Endothelial cell of umbilical vein (primary cell): ENCODE measurements around the gene EPB41L3. TPM values are rescaled to one million over a fixed set of nuclear protein-coding genes. Genes with fewer than 3 reads are reported as not detected.

Source experiments
- BruUV-seq: library from RNA; stranded (reverse); fragments of 400-500 nt; replicated peaks from 2 replicates; lab custom pipeline; 2021; lab: Mats Ljungman, UMichigan
- CTCF ChIA-PET: fragments of 300-600, 350-600 bp; sonication (Branson Sonifier 250); formaldehyde crosslinking; loops from one replicate; lab custom pipeline; 2021; ENCODE audit warnings: antibody characterized with exemption, inconsistent platforms; lab: Charles Lee
- POLR2A ChIA-PET: fragments of 300-600, 350-600 bp; sonication (Branson Sonifier 250); formaldehyde crosslinking; loops from one replicate; lab custom pipeline; 2021; ENCODE audit warnings: antibody characterized with exemption, inconsistent platforms; lab: Charles Lee
- DNase-seq: peaks from one replicate; pipeline ENCODE4 v3.0.0-alpha.2; 2011; ENCODE audit warnings: low read depth, low spot score
- FAIRE-seq: peaks from 2 replicates; lab custom pipeline; 2011; peaks lifted over from hg19 to GRCh38; lab: Jason Lieb, UNC
- H2AFZ ChIP-seq: 2 replicates; pipeline ENCODE4 v1.6.0; 2012; ENCODE audit warnings: low read depth, low read length, control low read depth, inconsistent platforms
- H3K27ac ChIP-seq: 2 replicates; pipeline ENCODE4 v1.5.1; 2011; ENCODE audit warnings: low read depth, mild to moderate bottlenecking, control low read depth, low read length, moderate library complexity; ENCODE audit not compliant: insufficient read depth
- H3K27me3 ChIP-seq, 2 experiments: 2 replicates each; pipeline versions ENCODE4 v1.6.0 to v1.6.1; 2011; ENCODE audit warnings: low read length in 2 of 2, mixed read lengths in 1 of 2; ENCODE audit not compliant: control insufficient read depth in 2 of 2, insufficient read depth in 2 of 2
- H3K36me3 ChIP-seq, 2 experiments: 2 replicates in 1 of 2; 3 replicates in 1 of 2; pipeline ENCODE4 v1.5.1; 2011; ENCODE audit warnings: low read length in 2 of 2, mild to moderate bottlenecking in 1 of 2, moderate library complexity in 1 of 2; ENCODE audit not compliant: control insufficient read depth in 2 of 2, insufficient read depth in 2 of 2; ENCODE audit errors: extremely low read depth in 1 of 2
- H3K4me1 ChIP-seq: 3 replicates; pipeline ENCODE4 v1.5.1; 2011; ENCODE audit warnings: mild to moderate bottlenecking, low read length; ENCODE audit not compliant: control insufficient read depth, insufficient read depth; ENCODE audit errors: extremely low read depth
- H3K4me2 ChIP-seq: 2 replicates; pipeline ENCODE4 v1.6.1; 2011; ENCODE audit warnings: low read length, control low read depth, mixed read lengths; ENCODE audit not compliant: insufficient read depth
- H3K4me3 ChIP-seq, 3 experiments: fragments of 200-600 bp in 1 of 3; sonication (generic), shearing (Covaris generic) in 1 of 3; replicated peaks in 1 of 3; 2 replicates each; pipeline ENCODE4 v1.5.1; 2011 to 2016; ENCODE audit warnings: control low read depth in 3 of 3, low read length in 3 of 3, mild to moderate bottlenecking in 2 of 3, inconsistent platforms in 1 of 3, low read depth in 1 of 3, moderate library complexity in 1 of 3; ENCODE audit not compliant: insufficient read depth in 1 of 3
- H3K79me2 ChIP-seq: 2 replicates; pipeline ENCODE4 v1.6.0; 2012; ENCODE audit warnings: low read length, inconsistent platforms; ENCODE audit not compliant: control insufficient read depth, insufficient read depth
- H3K9ac ChIP-seq: replicated peaks from 2 replicates; pipeline ENCODE3; 2011; ENCODE audit warnings: low read length, control low read depth; ENCODE audit not compliant: insufficient read depth; ENCODE audit errors: extremely low read depth
- H3K9me1 ChIP-seq: replicated peaks from 3 replicates; pipeline ENCODE4 v1.6.0; 2011; ENCODE audit warnings: mild to moderate bottlenecking, low read length; ENCODE audit not compliant: control insufficient read depth, insufficient read depth; ENCODE audit errors: extremely low read depth
- H3K9me3 ChIP-seq: replicated peaks from 2 replicates; pipeline ENCODE4 v1.5.1; 2012; ENCODE audit warnings: low read length, inconsistent platforms; ENCODE audit not compliant: control insufficient read depth, insufficient read depth
- H4K20me1 ChIP-seq: replicated peaks from 2 replicates; pipeline ENCODE3; 2011; ENCODE audit warnings: mild to moderate bottlenecking, low read length; ENCODE audit not compliant: control insufficient read depth, insufficient read depth; ENCODE audit errors: extremely low read depth
- CTCF ChIP-seq, 2 donors: IDR thresholded peaks; 1 replicate in 1 of 2; 2 replicates in 1 of 2; pipeline ENCODE4 v1.5.1; 2011; ENCODE audit warnings: low read length in 2 of 2, mild to moderate bottlenecking in 2 of 2, moderate library complexity in 2 of 2, control low read depth in 1 of 2, inconsistent platforms in 1 of 2, low read depth in 1 of 2; ENCODE audit not compliant: insufficient read depth in 1 of 2; ENCODE audit errors: extremely low read depth in 1 of 2
- EZH2 ChIP-seq: IDR thresholded peaks from 2 replicates; pipeline ENCODE4 v1.6.1; 2012; ENCODE audit warnings: borderline replicate concordance, low read depth, mild to moderate bottlenecking, moderate library complexity, low read length, inconsistent platforms; ENCODE audit not compliant: severe bottlenecking
- FOS ChIP-seq: IDR thresholded peaks from 2 replicates; pipeline ENCODE4 v1.6.1; 2011; ENCODE audit warnings: mild to moderate bottlenecking, low read length, moderate library complexity, borderline replicate concordance; ENCODE audit not compliant: insufficient read depth
- GATA2 ChIP-seq: IDR thresholded peaks from 2 replicates; pipeline ENCODE4 v1.7.0; 2011; ENCODE audit warnings: low read depth, mild to moderate bottlenecking, moderate library complexity, mixed read lengths, low read length; ENCODE audit not compliant: insufficient read length, insufficient read depth
- JUN ChIP-seq: IDR thresholded peaks from 2 replicates; pipeline ENCODE4 v1.6.1; 2011; ENCODE audit warnings: borderline replicate concordance, low read depth; ENCODE audit not compliant: insufficient read length, insufficient read depth
- MAX ChIP-seq: IDR thresholded peaks from 2 replicates; pipeline ENCODE4 v1.6.1; 2011; ENCODE audit not compliant: insufficient read depth, insufficient read length
- MYC ChIP-seq: IDR thresholded peaks from one replicate; pipeline ENCODE4 v1.6.1; 2011; ENCODE audit warnings: mild to moderate bottlenecking, low read depth, low read length
- POLR2A ChIP-seq: IDR thresholded peaks from 2 replicates; pipeline ENCODE4 v1.6.1; 2012; ENCODE audit warnings: low read depth, mild to moderate bottlenecking, control low read depth, low read length
- POLR2AphosphoS5 ChIP-seq: IDR thresholded peaks from 2 replicates; pipeline ENCODE4 v1.6.1; 2012; ENCODE audit warnings: low read depth, mild to moderate bottlenecking, control low read depth, low read length, moderate library complexity; ENCODE audit not compliant: insufficient read depth
- dilution Hi-C: fragments of 300-500 bp; cut with MboI; formaldehyde crosslinking; loops from one replicate; pipeline ENCODE4 v1.15.0; 2019; ENCODE audit warnings: low sequenced_read_pairs; ENCODE audit not compliant: extremely low pct_ligation_motif_present
- intact Hi-C: fragments of 100-400 bp; cut with micrococcal nuclease; formaldehyde crosslinking; loops from one replicate; pipeline ENCODE4 v1.10.0; 2022
- polyA plus RNA-seq, 4 experiments: library from polyadenylated mRNA; depleted of rRNA in 3 of 4; stranded (reverse) in 3 of 4; unstranded in 1 of 4; fragments of >200 nt; gene quantifications; 2 replicates each; pipeline versions ENCODE4 v1.2.1 to v1.2.3, GENCODE V29; 2011 to 2012; ENCODE audit warnings: missing spikeins in 1 of 4
- total RNA-seq: library from RNA; stranded (reverse); gene quantifications from 2 replicates; pipeline ENCODE4 v1.2.3, GENCODE V29; 2021

EPB41L3 gene
- total and polyA plus RNA-seq, 2 donors (not counting 3 experiments of a cell fraction or from before 2014, with no cell fraction given): 38.9 to 114 TPM

- no peaks in the 10 kb centered on the region for H3K9me1 ChIP-seq
- H3K4me1 ChIP-seq: no peaks in the 10 kb centered on the region
- H3K79me2 ChIP-seq: no peaks in the 10 kb centered on the region
- DNase-seq (no peak), FAIRE-seq (no peak)
- no peak overlapping the region for H2AFZ ChIP-seq
- no peaks in the 10 kb centered on the region for H3K36me3 ChIP-seq
- no TSS peak for BruUV-seq
- dilution Hi-C loops: no loop called here
- POLR2A ChIA-PET: no interaction called here
- H3K27ac ChIP-seq: no peak overlapping the region
- no peak overlapping the region for H3K9ac ChIP-seq
- no peak overlapping the region for H3K4me2 ChIP-seq
- CTCF ChIA-PET: interaction anchor here (1.0 kb wide), 1 partner anchor 80 kb away, joined by 3 read pairs; no protein-coding TSS in a partner anchor
- no peak overlapping the region for H3K4me3 ChIP-seq
- intact Hi-C loops: no loop called here
- no peaks in the 10 kb centered on the region for H3K9me3 ChIP-seq
- TF ChIP-seq JUN: no peak
- no peak for TF ChIP-seq POLR2AphosphoS5
- TF ChIP-seq EZH2: no peak
- no peak for TF ChIP-seq FOS
- no peak for TF ChIP-seq CTCF (IDR thresholded peaks at IDR 0.05; ENCODE audit: extremely low read depth in 1 of 2, insufficient read depth in 1 of 2, low read depth in 1 of 2, low read length in 2 of 2)
- TF ChIP-seq POLR2A: no peak
- TF ChIP-seq MYC: no peak
- TF ChIP-seq GATA2: no peak
- no peak for TF ChIP-seq MAX
- no peaks in the 10 kb centered on the region for H4K20me1 ChIP-seq
- H3K27me3 ChIP-seq: no peaks in the 10 kb centered on the region
Measured at GRCh38 chr18:5376986-5377385, 166.8 kb downstream of the EPB41L3 start.
